GM13977 (cell line): Measurements from ENCODE around the gene OGDHL.

Experiments used
- DNase-seq: peaks from one replicate; pipeline ENCODE4 v3.0.0; 2012; ENCODE audit warnings: low spot score
- CTCF ChIP-seq: IDR thresholded peaks from 2 replicates; pipeline ENCODE4 v1.5.1; 2012; ENCODE audit warnings: mild to moderate bottlenecking, control low read depth; ENCODE audit not compliant: insufficient read depth; ENCODE audit errors: extremely low read depth, missing control alignments
- in situ Hi-C: fragments of 300-500 bp; cut with MboI; formaldehyde crosslinking; loops from one replicate; pipeline ENCODE4 v1.12.0; 2022; ENCODE audit warnings: low sequenced_read_pairs, low pct_unique_long_range_greater_than_20kb, mixed read lengths, inconsistent platforms; ENCODE audit not compliant: unreplicated experiment

OGDHL gene

GRCh38 chr10:49750546-49750945, 11.6 kb downstream of the OGDHL start:
- no peak for DNase-seq
- in situ Hi-C loops: no loop called here
- no peak for TF ChIP-seq CTCF

- TF ChIP-seq CTCF: no peak
- DNase-seq: no peak
- in situ Hi-C loops: no loop called here
These were observed 12.3 kb downstream of the OGDHL start for GRCh38 chr10:49749556-49750491.

GRCh38 chr10:49749144-49749543, 13.0 kb downstream of the OGDHL start:
- in situ Hi-C loops: no loop called here
- DNase-seq: no peak
- TF ChIP-seq CTCF: no peak

- DNase-seq: no peak
- in situ Hi-C loops: no loop called here
- TF ChIP-seq CTCF: no peak
These were observed 14.1 kb downstream of the OGDHL start for GRCh38 chr10:49748006-49748405.

GRCh38 chr10:49747303-49747646, 14.8 kb downstream of the OGDHL start:
- in situ Hi-C loops: no loop called here
- TF ChIP-seq CTCF: no peak
- no peak for DNase-seq

- in situ Hi-C loops: no loop called here
- no peak for DNase-seq
- no peak for TF ChIP-seq CTCF
These were observed 15.4 kb downstream of the OGDHL start for GRCh38 chr10:49746626-49747302.
